Transverse colon (tissue), 3 donors: ENCODE measurements around the gene BACH2.

Source experiments
- POLR2A ChIP-seq: fragments of 450-650 bp; IDR thresholded peaks from one replicate; pipeline ENCODE4 v1.6.1; 2016; ENCODE audit warnings: antibody characterized with exemption, mild to moderate bottlenecking, moderate library complexity
- POLR2AphosphoS5 ChIP-seq, 3 donors: sonication (generic); formaldehyde crosslinking; IDR thresholded peaks; one replicate each; pipeline ENCODE4 v1.6.1; 2016; ENCODE audit warnings: antibody characterized with exemption in 3 of 3

GRCh38 chr6:89925826-89926225, 370.8 kb downstream of the BACH2 start:
- no peak for TF ChIP-seq POLR2AphosphoS5 (IDR thresholded peaks at IDR 0.05)
- TF ChIP-seq POLR2A = no peak
